Measurements from ENCODE around the gene EFR3B.

GRCh38 chr2:25030702-25031101, 11.2 kb upstream of the EFR3B start:
- TF ChIP-seq CTCF (IDR thresholded peaks at IDR 0.05) (no peak), POLR2A (IDR thresholded peaks at IDR 0.05) (no peak)

Data from esophagus squamous epithelium (tissue), 4 donors.